Loucy (cell line): Measurements from ENCODE around the gene VRK2.

Source experiments
- H2AFZ ChIP-seq: fragments of 200-600 bp; sonication (generic); 2 replicates; pipeline ENCODE4 v1.6.0; 2016; ENCODE audit warnings: antibody characterized with exemption, mild to moderate bottlenecking, low read length, moderate library complexity
- H3F3A ChIP-seq: fragments of 200-600 bp; 2 replicates; pipeline ENCODE4 v1.6.0; 2016; ENCODE audit warnings: antibody characterized with exemption, low read depth, mild to moderate bottlenecking
- H3K27me3 ChIP-seq: fragments of 200-600 bp; sonication (generic); 2 replicates; pipeline ENCODE4 v1.6.1; 2014; ENCODE audit warnings: low read length, mild to moderate bottlenecking; ENCODE audit not compliant: insufficient read depth, poor library complexity, severe bottlenecking
- H3K36me3 ChIP-seq: fragments of 200-600 bp; sonication (generic); 2 replicates; pipeline ENCODE4 v1.6.1; 2016; ENCODE audit warnings: low read length; ENCODE audit not compliant: insufficient read depth
- H3K4me1 ChIP-seq: fragments of 200-600 bp; sonication (generic); 2 replicates; pipeline ENCODE4 v1.5.1; 2014; ENCODE audit warnings: low read length, mild to moderate bottlenecking; ENCODE audit not compliant: insufficient read depth, poor library complexity, severe bottlenecking
- H3K4me2 ChIP-seq: fragments of 200-600 bp; sonication (generic); 2 replicates; pipeline ENCODE4 v1.6.0; 2014; ENCODE audit warnings: antibody characterized with exemption, low read length, low read depth, mild to moderate bottlenecking; ENCODE audit not compliant: poor library complexity, severe bottlenecking
- H3K4me3 ChIP-seq: fragments of 200-600 bp; sonication (generic); 2 replicates; pipeline ENCODE4 v1.5.1; 2014; ENCODE audit warnings: low read length, mild to moderate bottlenecking, mixed read lengths; ENCODE audit not compliant: poor library complexity, severe bottlenecking
- H3K79me2 ChIP-seq: fragments of 200-600 bp; sonication (generic); 2 replicates; pipeline ENCODE4 v1.6.1; 2014; ENCODE audit warnings: low read length; ENCODE audit not compliant: insufficient read depth
- H3K9ac ChIP-seq: fragments of 200-600 bp; sonication (generic); 2 replicates; pipeline ENCODE4 v1.6.0; 2014; ENCODE audit warnings: mild to moderate bottlenecking, low read depth, low read length, moderate library complexity; ENCODE audit not compliant: poor library complexity, severe bottlenecking
- H3K9me2 ChIP-seq: fragments of 200-600 bp; sonication (generic); replicated peaks from 2 replicates; pipeline ENCODE4 v1.6.1; 2016; ENCODE audit warnings: low read depth, low read length, mixed read lengths
- H3K9me3 ChIP-seq: fragments of 200-600 bp; sonication (generic); 2 replicates; pipeline ENCODE4 v1.6.1; 2014; ENCODE audit warnings: mild to moderate bottlenecking, antibody characterized with exemption, low read length, low read depth; ENCODE audit not compliant: insufficient read depth
- H4K20me1 ChIP-seq: fragments of 200-600 bp; sonication (generic); 2 replicates; pipeline ENCODE4 v1.6.0; 2014; ENCODE audit warnings: antibody characterized with exemption, low read length, mild to moderate bottlenecking; ENCODE audit not compliant: insufficient read depth, poor library complexity, severe bottlenecking
- EZH2phosphoT487 ChIP-seq: fragments of 200-600 bp; IDR thresholded peaks from 2 replicates; pipeline ENCODE4 v1.6.1; 2018; ENCODE audit warnings: antibody characterized with exemption, mild to moderate bottlenecking, moderate library complexity, borderline replicate concordance
- TF ChIP-seq, protein P1 (sequence below): fragments of 200-600 bp; sonication (generic); conservative IDR thresholded peaks from 2 replicates; pipeline ENCODE4 v1.5.1; 2014; ENCODE audit warnings: mild to moderate bottlenecking, antibody characterized with exemption, low read length

VRK2 gene

DNA sequence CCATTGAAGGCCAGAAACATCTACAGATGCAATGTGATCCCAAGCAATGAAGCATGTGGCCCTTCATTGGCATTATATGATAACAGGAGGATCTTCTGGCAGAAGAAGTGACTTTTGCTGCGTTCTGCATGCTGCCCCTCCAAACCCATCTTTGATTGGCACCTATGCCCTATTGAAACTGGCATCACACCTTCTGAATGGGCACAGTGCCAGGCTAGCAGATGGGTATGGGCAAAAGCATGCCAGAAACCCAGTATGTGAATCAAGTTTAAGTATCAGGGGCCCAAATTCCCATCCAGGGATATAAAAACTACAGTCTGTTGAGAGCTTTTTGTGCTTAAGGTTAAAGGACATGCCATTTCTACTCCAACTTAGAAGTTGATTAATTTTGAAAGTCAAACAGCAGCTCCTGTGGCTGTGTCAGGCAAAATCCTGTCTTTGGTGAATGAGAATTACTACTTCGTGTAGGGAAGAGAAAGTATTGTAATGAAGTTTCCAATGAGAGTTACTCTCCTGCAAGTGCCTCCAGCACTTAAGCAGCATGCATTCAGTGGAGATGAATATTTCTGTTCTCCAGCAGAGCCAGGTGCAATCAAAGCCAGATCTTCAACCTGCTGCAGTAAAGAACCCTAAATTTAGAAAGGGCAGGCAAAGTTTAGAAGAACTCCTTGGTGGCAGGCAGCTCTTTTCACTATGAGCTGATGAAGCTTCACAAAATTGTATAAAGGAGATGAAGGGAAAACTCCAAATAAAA, 8.6 kb downstream of the VRK2 start:
- peaks cover 20% of the 10 kb centered on the region for H3K4me1 ChIP-seq
- no peak overlapping the region for H3K4me3 ChIP-seq
- no peaks in the 10 kb centered on the region for H3K27me3 ChIP-seq
- H3K9ac ChIP-seq = no peak overlapping the region
- TF ChIP-seq, protein P1, sequence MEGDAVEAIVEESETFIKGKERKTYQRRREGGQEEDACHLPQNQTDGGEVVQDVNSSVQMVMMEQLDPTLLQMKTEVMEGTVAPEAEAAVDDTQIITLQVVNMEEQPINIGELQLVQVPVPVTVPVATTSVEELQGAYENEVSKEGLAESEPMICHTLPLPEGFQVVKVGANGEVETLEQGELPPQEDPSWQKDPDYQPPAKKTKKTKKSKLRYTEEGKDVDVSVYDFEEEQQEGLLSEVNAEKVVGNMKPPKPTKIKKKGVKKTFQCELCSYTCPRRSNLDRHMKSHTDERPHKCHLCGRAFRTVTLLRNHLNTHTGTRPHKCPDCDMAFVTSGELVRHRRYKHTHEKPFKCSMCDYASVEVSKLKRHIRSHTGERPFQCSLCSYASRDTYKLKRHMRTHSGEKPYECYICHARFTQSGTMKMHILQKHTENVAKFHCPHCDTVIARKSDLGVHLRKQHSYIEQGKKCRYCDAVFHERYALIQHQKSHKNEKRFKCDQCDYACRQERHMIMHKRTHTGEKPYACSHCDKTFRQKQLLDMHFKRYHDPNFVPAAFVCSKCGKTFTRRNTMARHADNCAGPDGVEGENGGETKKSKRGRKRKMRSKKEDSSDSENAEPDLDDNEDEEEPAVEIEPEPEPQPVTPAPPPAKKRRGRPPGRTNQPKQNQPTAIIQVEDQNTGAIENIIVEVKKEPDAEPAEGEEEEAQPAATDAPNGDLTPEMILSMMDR = no peak
- TF ChIP-seq EZH2phosphoT487 = no peak
- H3K9me3 ChIP-seq = no peaks in the 10 kb centered on the region
- H2AFZ ChIP-seq = no peak overlapping the region
- no peak overlapping the region for H3K4me2 ChIP-seq
- H3F3A ChIP-seq = no peaks in the 10 kb centered on the region
- H4K20me1 ChIP-seq = peaks cover 2% of the 10 kb centered on the region
- peaks cover 3% of the 10 kb centered on the region; the same call in 1 of the 2 replicates for H3K79me2 ChIP-seq
- peaks cover 3% of the 10 kb centered on the region; the same call in 1 of the 2 replicates for H3K36me3 ChIP-seq
- H3K9me2 ChIP-seq = no peaks in the 10 kb centered on the region

- TF ChIP-seq, protein P1 = no peak
- H4K20me1 ChIP-seq = peaks cover 3% of the 10 kb centered on the region
- H3K9me3 ChIP-seq = no peaks in the 10 kb centered on the region
- H3F3A ChIP-seq = no peaks in the 10 kb centered on the region
- no peaks in the 10 kb centered on the region for H3K27me3 ChIP-seq
- no peak overlapping the region for H2AFZ ChIP-seq
- H3K4me1 ChIP-seq = peaks cover 11% of the 10 kb centered on the region
- no peak overlapping the region for H3K9ac ChIP-seq
- peaks cover 3% of the 10 kb centered on the region; the same call in 1 of the 2 replicates for H3K79me2 ChIP-seq
- H3K9me2 ChIP-seq = no peaks in the 10 kb centered on the region
- H3K4me2 ChIP-seq = no peak overlapping the region
- H3K36me3 ChIP-seq = peaks cover 3% of the 10 kb centered on the region; the same call in 1 of the 2 replicates
- no peak overlapping the region for H3K4me3 ChIP-seq
Observed at GRCh38 chr2:58056192-58056916, 9.7 kb downstream of the VRK2 start.

DNA sequence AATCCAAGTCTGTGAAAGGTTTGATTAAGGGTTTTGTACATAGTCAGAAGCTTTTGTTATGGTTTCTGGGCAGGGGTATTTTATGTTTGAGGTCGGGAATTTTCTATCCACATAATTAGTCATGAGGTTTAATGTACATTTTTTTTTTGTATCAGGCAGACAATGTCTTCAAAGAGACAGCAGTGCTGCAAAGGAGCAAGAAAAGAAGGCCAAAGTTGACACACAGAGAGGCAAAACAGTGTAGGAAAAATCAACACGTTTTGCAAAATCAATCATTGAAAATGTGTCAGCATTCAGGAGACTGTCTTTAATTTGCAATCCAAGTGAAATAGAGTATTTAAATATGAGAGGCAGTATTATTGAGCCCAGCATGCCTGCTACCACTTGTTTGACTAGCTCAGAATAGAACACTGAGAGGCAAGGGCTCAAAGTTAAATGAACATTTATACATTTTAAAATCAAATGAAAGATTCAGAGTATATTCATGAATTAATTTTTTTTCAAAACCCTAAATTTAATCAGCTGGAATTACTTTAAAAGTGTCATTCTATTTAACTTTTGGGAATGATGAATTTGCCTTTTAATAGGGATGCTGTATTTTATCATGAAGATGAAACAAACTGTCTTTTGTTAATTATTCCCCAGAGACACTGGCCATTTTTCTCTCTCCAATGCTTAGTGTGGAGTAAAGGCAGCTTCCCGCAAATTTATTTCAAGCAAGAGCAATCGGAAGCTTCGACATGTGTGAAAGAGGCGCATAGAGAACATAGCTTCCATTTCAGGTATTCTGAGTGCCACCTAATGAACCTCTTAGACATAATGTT, 11.3 kb downstream of the VRK2 start:
- H4K20me1 ChIP-seq = peaks cover 3% of the 10 kb centered on the region
- H3K4me2 ChIP-seq = no peak overlapping the region
- no peak overlapping the region for H3K4me3 ChIP-seq
- H3K9me2 ChIP-seq = no peaks in the 10 kb centered on the region
- H3K4me1 ChIP-seq = peaks cover 8% of the 10 kb centered on the region
- TF ChIP-seq EZH2phosphoT487 = no peak
- TF ChIP-seq, protein P1 = no peak
- H3K36me3 ChIP-seq = peaks cover 3% of the 10 kb centered on the region; the same call in 1 of the 2 replicates
- no peak overlapping the region for H3K9ac ChIP-seq
- no peaks in the 10 kb centered on the region for H3K9me3 ChIP-seq
- H3K79me2 ChIP-seq = peaks cover 3% of the 10 kb centered on the region; the same call in 1 of the 2 replicates
- no peaks in the 10 kb centered on the region for H3K27me3 ChIP-seq
- H2AFZ ChIP-seq = no peak overlapping the region
- no peaks in the 10 kb centered on the region for H3F3A ChIP-seq
